GM12801 (cell line): ENCODE measurements around the gene PDCD1.

Experiments used
- TF ChIP-seq, protein P1 (sequence below): IDR thresholded peaks from one replicate; pipeline ENCODE4 v1.5.1; 2011; ENCODE audit warnings: control low read depth; ENCODE audit not compliant: insufficient read length; ENCODE audit errors: extremely low read depth

The PDCD1 gene

DNA sequence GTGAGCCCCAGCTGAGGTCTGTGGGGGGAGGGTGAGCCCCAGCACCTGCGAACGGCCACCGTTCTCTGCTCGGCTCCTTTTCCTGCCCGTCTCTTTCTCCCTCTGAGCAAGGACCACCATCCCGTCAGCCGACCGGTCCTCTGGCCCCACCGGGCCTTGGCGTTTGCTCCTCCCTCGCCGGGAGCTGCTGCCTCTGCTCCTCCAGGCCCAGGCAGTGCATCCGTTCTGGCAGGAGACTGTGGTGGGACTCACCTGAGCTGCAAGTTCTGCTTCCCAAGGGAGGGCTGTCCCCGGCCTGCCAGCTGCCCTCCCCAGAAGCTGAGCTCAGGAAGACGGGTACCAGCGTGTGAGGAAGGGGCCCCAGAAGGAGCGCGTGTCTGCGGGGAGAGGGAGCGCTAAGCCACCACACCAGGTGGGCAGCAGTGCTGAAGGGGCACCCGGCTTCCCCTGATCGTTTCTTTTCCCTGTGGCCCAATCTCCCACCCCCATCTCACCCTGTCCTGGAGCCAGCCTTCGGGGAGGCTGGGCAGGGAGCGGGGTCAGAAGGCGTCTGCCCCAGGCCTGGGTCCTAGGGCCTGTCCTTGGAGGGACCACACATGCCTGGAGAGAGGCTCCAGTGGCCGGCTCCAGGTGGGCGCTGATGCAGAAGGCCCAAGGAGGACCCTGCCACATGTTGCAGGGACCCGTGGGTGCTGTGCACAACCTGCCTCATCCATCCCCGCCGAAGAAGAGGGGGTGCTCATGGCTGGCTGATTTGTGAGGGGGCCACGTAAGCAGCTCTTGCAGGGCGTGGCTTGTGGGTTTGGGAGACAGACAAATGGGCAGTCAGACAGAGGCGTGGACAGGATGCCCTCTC lies 8.3 kb upstream of the PDCD1 start:
- TF ChIP-seq, protein P1, sequence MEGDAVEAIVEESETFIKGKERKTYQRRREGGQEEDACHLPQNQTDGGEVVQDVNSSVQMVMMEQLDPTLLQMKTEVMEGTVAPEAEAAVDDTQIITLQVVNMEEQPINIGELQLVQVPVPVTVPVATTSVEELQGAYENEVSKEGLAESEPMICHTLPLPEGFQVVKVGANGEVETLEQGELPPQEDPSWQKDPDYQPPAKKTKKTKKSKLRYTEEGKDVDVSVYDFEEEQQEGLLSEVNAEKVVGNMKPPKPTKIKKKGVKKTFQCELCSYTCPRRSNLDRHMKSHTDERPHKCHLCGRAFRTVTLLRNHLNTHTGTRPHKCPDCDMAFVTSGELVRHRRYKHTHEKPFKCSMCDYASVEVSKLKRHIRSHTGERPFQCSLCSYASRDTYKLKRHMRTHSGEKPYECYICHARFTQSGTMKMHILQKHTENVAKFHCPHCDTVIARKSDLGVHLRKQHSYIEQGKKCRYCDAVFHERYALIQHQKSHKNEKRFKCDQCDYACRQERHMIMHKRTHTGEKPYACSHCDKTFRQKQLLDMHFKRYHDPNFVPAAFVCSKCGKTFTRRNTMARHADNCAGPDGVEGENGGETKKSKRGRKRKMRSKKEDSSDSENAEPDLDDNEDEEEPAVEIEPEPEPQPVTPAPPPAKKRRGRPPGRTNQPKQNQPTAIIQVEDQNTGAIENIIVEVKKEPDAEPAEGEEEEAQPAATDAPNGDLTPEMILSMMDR = no peak

DNA sequence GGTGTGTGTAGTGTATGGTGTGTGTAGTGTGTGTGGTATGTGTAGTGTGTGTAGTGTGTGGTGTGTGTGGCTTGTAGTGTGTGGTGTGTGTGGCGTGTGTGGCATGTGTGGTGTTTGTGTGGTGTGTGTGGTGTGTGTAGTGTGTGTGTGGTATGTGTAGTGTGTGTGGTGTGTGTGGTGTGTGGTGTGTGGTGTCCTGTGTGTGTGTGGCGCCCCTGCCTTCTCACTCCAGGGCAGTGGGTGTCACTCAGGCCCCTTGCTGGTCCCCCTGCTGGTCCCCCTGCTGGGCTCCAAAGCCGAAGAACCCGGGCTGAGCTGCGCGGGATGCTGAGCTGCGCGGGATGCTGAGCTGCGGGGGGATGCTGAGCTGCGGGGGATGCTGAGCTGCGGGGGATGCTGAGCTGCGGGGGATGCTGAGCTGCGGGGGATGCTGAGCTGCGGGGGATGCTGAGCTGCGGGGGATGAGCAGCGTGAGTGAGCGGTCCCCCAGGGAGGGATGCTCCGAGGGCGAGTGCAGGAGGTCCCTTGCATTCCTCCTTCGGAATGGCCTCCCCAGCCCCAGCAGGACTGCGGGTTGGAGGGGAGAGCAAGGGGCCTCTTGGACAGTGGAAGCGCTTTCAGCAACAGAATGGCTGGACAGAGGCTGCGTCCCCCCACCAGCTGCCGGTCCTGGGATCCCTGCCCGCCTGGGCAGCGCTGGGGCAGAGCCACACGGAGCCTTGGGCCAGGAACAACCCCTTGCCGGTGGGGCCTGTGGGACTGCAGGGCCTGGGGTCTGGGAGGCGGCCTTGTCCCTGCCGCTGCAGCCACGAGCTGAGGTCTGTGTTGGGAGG lies 7.5 kb upstream of the PDCD1 start:
- TF ChIP-seq, protein P1 = no peak

DNA sequence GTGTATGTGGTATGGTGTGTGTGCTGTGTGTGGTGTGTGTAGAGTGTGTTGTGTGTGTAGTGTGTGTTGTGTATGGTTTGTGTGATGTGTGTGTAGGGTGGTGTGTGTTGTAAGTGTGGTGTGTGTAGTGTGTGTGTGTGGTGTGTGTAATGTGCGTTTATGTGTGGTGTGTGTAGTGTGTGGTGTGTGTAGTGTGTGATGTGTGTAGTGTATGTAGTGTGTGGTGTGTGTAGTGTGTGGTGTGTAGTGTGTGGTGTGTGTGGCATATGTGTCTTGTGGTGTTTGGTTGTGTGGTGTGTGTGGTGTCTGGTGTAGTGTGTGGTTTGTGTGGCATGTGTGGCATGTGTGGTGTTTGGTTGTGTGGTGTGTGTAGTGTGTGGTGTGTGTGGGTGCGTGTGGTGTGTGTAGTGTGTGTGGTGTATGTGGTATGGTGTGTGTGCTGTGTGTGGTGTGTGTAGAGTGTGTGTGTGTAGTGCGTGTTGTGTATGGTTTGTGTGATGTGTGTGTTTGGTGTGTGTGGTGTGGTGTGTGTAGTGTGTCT lies 6.8 kb upstream of the PDCD1 start:
- TF ChIP-seq, protein P1 = no peak

DNA sequence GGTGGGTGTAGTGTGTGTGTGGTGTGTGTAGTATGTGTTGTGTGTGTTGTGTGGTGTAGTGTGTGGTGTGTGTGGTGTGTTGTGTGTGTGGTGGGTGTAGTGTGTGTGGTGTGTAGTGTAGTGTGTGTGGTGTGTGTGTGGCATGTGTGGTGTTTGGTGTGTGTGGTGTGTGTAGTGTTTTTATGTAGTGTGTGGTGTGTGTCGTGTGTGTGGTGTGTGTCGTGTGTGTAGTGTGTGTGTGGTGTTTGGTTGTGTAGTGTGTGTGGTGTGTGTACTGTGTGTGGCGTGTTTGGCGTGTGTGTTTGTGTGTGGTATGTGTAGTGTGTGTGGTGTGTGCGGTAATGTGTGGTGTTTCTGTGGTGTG lies 6.1 kb upstream of the PDCD1 start:
- TF ChIP-seq, protein P1 = no peak

DNA sequence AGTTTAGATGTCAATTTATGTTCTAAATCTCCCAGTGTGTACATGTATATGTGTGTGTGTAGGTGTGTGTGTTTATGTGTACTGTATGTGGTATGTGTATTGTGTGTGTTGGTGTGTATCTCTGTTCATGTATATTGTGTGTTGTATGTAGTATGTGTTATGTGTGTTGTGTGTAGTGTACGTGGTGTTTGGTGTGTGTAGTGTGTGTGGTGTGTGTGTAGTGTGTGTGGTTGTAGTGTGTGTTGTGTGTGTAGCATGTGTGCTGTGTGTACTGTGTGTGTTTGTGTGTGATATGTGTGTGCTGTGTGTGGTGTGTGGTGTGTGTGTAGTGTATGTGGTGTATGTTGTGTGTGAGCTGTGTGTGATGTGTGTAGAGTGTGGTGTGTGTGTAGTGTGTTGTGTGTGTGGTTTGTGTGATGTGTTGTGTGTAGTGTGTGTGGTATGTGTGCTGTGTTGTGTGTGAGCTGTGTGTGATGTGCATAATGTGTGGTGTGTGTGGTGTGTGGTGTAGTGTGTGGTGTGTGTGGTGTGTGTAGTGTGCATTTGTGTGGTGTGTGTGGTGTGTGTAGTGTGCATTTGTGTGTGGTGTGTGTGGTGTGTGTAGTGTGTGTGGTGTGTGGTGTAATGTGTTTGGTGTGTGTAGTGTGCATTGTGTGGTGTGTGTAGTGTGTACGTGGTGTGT lies 5.6 kb upstream of the PDCD1 start:
- TF ChIP-seq, protein P1 = no peak

DNA sequence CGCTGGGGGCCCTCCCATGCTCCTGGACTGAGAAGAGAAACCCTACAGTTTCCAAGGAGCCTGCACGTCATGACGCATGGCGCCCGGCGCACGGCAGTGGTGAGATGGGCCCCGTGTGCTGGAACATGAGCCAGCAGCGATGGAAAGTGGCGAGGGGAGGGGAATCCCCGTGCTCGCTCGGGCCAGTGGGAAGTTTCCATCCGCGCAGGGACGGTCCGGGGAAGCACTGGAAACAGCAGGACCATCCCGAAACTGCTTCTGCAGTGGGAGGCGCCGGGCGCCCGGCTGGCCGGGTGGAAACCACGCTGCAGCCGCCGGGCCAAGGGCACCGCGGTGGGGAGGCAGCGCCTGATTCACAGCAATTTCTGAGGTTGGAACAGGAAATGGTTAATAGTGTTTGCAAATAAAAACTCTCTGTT lies 4.9 kb upstream of the PDCD1 start:
- TF ChIP-seq, protein P1 = no peak
